Astrocyte of the spinal cord (primary cell): ENCODE results near the gene HSPE1.
"Not testable (repeated sequence)": the region's sequence is repeated elsewhere in the genome, so short reads cannot be mapped to it uniquely, and the experiment has no call there.

Source experiments
- DNase-seq: peaks from one replicate; pipeline ENCODE4 v3.0.0; 2011; ENCODE audit warnings: low read depth, low spot score
- H3K4me3 ChIP-seq: 2 replicates; pipeline ENCODE4 v1.5.1; 2011; ENCODE audit warnings: low read depth, mild to moderate bottlenecking, low read length, moderate library complexity
- in situ Hi-C: cut with HindIII; loops from 2 replicates; pipeline ENCODE4 v1.10.0; 2017; ENCODE audit warnings: low sequenced_read_pairs
- TF ChIP-seq, protein P1 (sequence below): IDR thresholded peaks from 2 replicates; pipeline ENCODE4 v1.5.1; 2012; ENCODE audit warnings: low read depth, mild to moderate bottlenecking, low read length, inconsistent platforms

The HSPE1 gene

DNA sequence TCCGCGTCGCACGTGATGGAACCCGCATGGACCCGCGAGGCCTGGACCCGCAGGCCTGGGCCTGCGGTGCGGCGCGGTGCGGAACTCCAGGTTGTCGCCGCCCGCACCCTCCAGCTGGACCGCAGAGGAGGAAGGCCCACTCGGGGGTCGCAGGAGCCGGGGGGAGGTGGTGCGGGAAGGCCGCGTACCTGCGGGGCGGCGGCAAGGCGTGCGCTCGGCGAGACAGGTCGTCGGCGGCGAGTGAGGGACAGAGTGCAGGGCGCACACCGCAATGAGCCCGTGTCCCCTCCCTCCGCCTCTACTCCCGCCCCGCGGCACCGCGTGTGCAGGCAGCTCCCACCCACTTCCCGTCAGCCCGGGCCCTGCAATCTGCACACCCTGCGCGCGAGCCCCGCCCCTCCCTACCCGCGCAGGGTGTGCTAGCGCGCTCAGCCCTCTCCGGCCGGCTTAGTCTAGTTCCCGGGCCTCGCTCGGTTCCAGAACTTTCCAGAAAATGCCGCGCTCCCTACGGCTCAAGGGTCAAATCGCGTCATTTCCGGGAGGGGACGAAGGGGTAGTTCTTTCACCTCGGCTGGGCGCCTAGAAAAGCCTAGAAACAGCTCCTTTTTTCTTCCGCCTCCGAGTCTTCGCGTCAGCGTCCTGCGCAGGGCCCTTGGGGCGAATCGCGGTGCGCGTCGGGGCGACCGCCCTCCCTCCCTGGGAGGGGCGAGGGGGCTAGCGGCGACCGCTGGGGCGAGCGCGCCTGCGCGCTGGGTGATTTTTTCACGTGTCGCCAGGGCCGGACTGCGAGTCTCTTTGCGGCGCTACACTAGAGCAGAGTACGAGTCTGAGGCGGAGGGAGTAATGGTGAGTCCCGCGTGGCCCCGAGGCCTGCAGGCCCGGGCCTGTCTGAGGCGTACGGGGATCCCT lies at the start of gene HSPE1, which contains the start of gene HSPD1:
TSS of gene HSPE1 (plus strand) at position 786 of the 909 bp plus-strand sequence. CDS start at position 844, 58 bp downstream.
TSS of gene HSPD1 (minus strand) at position 247 of the 909 bp plus-strand sequence. CDS start 992 bp downstream, outside the sequence.
- peak within 1 kb of the TSS; percentile 92 for H3K4me3 ChIP-seq
- in situ Hi-C loops = no loop called here
- TF ChIP-seq, protein P1, sequence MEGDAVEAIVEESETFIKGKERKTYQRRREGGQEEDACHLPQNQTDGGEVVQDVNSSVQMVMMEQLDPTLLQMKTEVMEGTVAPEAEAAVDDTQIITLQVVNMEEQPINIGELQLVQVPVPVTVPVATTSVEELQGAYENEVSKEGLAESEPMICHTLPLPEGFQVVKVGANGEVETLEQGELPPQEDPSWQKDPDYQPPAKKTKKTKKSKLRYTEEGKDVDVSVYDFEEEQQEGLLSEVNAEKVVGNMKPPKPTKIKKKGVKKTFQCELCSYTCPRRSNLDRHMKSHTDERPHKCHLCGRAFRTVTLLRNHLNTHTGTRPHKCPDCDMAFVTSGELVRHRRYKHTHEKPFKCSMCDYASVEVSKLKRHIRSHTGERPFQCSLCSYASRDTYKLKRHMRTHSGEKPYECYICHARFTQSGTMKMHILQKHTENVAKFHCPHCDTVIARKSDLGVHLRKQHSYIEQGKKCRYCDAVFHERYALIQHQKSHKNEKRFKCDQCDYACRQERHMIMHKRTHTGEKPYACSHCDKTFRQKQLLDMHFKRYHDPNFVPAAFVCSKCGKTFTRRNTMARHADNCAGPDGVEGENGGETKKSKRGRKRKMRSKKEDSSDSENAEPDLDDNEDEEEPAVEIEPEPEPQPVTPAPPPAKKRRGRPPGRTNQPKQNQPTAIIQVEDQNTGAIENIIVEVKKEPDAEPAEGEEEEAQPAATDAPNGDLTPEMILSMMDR = no peak
- peak; percentile 100 for DNase-seq

DNA sequence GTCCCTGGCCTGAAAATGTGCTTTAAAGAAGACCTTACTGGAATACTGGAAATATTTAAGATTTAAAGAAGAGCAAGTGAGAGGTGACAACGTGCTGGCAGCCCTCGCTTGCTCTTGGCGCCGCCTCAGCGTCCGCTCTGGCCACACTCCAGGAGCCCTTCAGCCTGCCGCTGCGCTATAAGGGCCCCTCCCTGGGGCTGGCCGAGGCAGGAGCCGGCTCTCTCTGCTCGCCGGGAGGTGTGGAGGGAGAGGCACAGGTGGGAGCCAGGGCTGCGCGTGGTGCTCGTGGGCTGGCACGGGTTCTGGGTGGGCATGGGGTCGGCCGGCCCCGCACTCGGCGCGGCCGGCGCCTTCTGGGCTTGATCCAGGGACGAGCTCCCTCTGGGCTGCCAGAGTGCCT lies 49.7 kb upstream of the HSPE1 start:
- TF ChIP-seq, protein P1 = no peak
- no peak overlapping the region for H3K4me3 ChIP-seq
- no peak for DNase-seq
- in situ Hi-C loops = no loop called here

DNA sequence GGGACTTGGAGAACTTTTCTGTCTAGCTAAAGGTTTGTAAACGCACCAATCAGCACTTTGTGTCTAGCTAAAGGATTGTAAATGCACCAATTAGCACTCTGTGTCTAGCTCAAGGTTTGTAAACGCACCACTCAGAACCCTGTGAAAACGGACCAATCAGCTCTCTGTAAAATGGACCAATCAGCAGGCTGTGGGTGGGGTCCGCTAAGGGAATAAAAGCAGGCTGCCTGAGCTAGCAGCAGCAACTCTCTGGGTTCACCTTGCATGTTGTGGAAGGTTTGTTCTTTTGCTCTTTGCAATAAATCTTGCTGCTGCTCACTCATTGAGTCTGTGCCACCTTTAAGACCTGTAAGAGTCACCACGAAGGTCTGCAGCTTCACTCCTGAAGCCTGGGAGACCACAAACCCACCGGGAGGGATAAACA lies 49.2 kb upstream of the HSPE1 start:
- H3K4me3 ChIP-seq, in situ Hi-C loops, DNase-seq: not testable (repeated sequence)

DNA sequence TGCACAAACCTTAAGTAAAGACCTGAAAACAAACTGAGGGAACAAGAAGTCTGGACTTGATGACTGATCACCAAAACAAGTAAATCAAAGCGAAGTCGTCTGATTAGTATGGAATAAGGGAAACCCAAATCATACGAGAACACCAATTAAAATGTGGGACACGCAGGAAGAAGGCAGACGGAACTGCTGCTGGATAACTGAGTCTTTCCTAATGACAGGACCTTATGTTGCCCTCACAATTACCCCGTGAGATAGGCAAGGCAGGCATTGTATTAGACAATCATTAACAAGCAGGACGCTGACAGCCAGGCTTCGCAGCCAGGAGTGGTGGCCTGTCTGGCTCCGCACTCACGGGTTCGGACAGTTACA lies 47.4 kb upstream of the HSPE1 start:
- DNase-seq = no peak
- in situ Hi-C loops = no loop called here
- TF ChIP-seq, protein P1 = no peak
- H3K4me3 ChIP-seq = peak overlapping the region; percentile 100

DNA sequence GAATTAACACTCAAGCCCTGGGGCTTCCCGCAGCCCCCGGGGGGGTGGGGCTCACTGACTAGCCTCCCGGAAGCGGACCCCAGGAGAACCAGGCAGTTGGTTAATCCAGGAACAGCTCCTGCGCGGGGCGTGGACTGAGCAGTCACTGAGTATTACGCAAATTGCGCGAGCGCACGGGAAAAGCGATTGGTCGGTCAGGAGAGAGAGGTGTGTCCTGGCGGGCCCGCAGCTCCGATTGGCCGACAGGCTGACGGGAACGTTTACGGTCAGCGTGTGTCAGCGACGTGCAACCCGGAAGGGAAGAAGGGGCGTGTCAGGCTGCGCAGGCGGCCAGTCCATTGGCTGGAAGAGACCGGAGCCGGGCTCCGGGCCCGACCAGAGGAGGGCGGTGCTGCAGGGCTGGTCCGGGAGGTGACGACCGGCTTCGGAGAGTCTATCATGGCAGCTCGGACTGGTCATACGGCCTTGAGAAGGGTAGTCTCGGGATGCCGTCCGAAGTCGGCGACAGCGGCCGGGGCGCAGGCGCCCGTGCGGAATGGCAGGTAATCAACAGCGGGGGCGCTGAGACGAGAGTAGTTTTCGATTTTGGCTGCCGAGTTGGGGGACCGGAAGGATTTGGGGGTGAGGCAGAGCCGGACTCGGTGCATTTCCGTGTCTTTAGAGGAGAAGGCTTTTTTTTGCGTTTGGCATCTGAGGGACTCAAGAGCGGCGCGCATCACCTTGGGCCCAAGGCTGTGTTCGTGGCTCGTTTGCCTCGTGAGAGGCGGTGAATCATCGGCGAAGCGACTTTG lies 46.9 kb upstream of the HSPE1 start, which contains the start of gene COQ10B:
TSS of gene COQ10B (plus strand) at position 430 of the 791 bp plus-strand sequence. CDS start at position 439, 9 bp downstream.
- TF ChIP-seq, protein P1 = peak; percentile 34
- in situ Hi-C loops = no loop called here
- peak; percentile 100 for DNase-seq
- H3K4me3 ChIP-seq = peak within 1 kb of the TSS; percentile 100

DNA sequence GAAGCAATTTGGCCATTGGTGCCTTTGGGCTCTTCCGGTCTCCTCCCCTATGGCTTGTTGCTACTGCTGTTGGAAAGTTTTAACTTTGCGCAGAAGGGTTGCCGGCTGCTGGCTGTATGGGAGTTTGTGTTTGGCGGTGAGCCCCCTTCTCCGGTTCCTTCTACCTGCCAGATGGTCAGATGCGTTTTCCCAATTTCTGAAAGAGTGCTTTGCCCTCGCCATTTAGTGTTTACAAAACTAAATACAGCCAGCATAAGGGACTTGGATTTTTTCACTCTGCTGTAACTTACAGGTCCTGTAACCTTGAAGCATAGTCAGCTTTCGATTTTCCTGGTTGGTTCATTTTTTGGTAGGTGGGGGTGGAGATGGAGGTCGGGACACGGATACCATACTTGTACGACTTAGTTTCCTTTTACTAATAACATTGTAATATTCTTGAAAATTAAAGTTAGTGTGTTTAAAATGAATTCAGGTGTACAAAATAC lies 46.2 kb upstream of the HSPE1 start:
- DNase-seq = peak; percentile 92
- H3K4me3 ChIP-seq = peak overlapping the region; percentile 100
- TF ChIP-seq, protein P1 = no peak
- in situ Hi-C loops = no loop called here
